Karpas-422 (cell line): ENCODE data around the gene TNRC6B. TPM values are rescaled to one million over a fixed set of nuclear protein-coding genes. Genes with fewer than 3 reads are reported as not detected.
"Not testable (repeated sequence)": the region's sequence is repeated elsewhere in the genome, so short reads cannot be mapped to it uniquely, and the experiment has no call there.

ENCODE experiments used
- DNase-seq: peaks from one replicate; pipeline ENCODE4 v3.0.0-alpha.2; 2015
- H2AFZ ChIP-seq: fragments of 200-600 bp; sonication (generic); 2 replicates; pipeline ENCODE4 v1.6.1; 2014; ENCODE audit warnings: antibody characterized with exemption, low read length, mixed read lengths
- H3K27ac ChIP-seq: fragments of 200-600 bp; sonication (generic); 2 replicates; pipeline ENCODE4 v1.5.1; 2014; ENCODE audit warnings: mild to moderate bottlenecking, low read length, moderate library complexity
- H3K27me3 ChIP-seq: fragments of 200-600 bp; sonication (generic); 2 replicates; pipeline ENCODE4 v1.6.1; 2014; ENCODE audit warnings: low read length, mixed read lengths
- H3K36me3 ChIP-seq: fragments of 200-600 bp; sonication (generic); 2 replicates; pipeline ENCODE4 v1.6.1; 2014; ENCODE audit warnings: low read length, mixed read lengths; ENCODE audit not compliant: insufficient read depth
- H3K4me1 ChIP-seq: fragments of 200-600 bp; sonication (generic); 2 replicates; pipeline ENCODE4 v1.6.1; 2014; ENCODE audit warnings: mild to moderate bottlenecking, low read length, mixed read lengths
- H3K4me2 ChIP-seq: fragments of 200-600 bp; sonication (generic); 2 replicates; pipeline ENCODE4 v1.6.1; 2014; ENCODE audit warnings: low read length, low read depth, mild to moderate bottlenecking; ENCODE audit not compliant: poor library complexity, severe bottlenecking
- H3K4me3 ChIP-seq: fragments of 200-600 bp; sonication (generic); 2 replicates; pipeline ENCODE4 v1.5.1; 2014; ENCODE audit warnings: mild to moderate bottlenecking, antibody characterized with exemption, low read length, mixed read lengths
- H3K79me2 ChIP-seq: fragments of 200-600 bp; sonication (generic); 2 replicates; pipeline ENCODE4 v1.6.1; 2014; ENCODE audit warnings: mild to moderate bottlenecking, low read length, mixed read lengths
- H3K9ac ChIP-seq: fragments of 200-600 bp; sonication (generic); 2 replicates; pipeline ENCODE4 v1.6.0; 2014; ENCODE audit warnings: low read length
- H3K9me2 ChIP-seq: fragments of 200-600 bp; sonication (generic), shearing (Covaris generic); replicated peaks from 2 replicates; pipeline ENCODE4 v1.6.0; 2014; ENCODE audit warnings: mild to moderate bottlenecking, low read length, moderate library complexity; ENCODE audit not compliant: insufficient read depth
- H3K9me3 ChIP-seq: fragments of 300-700, 200-600 bp; sonication (generic); 2 replicates; pipeline ENCODE4 v1.6.1; 2014; ENCODE audit warnings: low read length, mixed read lengths
- H4K20me1 ChIP-seq: fragments of 200-600 bp; sonication (generic); 2 replicates; pipeline ENCODE4 v1.6.1; 2014; ENCODE audit warnings: mild to moderate bottlenecking, antibody characterized with exemption, low read length, low read depth; ENCODE audit not compliant: insufficient read depth
- total RNA-seq: library from RNA; depleted of rRNA; stranded (reverse); fragments of >200 nt; shearing (Covaris generic); gene quantifications from 2 replicates; pipeline ENCODE4 v1.2.3, GENCODE V29; 2014; ENCODE audit warnings: low replicate concordance

Gene TNRC6B
- total RNA-seq, 1 experiment from 2014 or later, result 32.0 TPM

GRCh38 chr22:40221055-40221414 is 43.3 kb downstream of the TNRC6B start:
- Histone ChIP-seq H3K36me3 (no peaks in the 10 kb centered on the region), H3K27ac (no peak overlapping the region), H3K9me3 (no peaks in the 10 kb centered on the region), H3K27me3 (no peaks in the 10 kb centered on the region), H2AFZ (no peak overlapping the region), H3K9ac (no peak overlapping the region), H4K20me1 (no peaks in the 10 kb centered on the region), H3K79me2 (peaks cover 99% of the 10 kb centered on the region), H3K4me3 (no peak overlapping the region), H3K4me1 (peaks cover 11% of the 10 kb centered on the region), H3K4me2 (no peak overlapping the region), H3K9me2 (no peaks in the 10 kb centered on the region)
- DNase-seq, result no peak

DNA sequence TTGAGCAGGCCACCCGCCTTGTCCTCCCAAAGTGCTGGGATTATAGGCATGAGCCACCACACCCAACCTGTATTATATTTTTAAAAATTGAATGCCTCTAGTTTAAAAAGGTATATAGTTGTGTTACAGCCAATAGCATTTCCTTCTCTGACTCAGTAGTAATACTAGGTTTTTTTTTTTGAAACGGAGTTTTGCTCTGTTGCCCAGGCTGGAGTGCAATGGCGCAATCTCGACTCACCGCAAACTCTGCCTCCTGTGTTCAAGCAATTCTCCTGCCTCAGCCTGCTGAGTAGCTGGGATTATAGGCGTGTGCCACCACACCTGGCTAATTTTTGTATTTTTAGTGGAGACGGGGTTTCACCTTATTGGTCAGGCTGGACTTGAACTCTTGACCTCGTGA is 45.3 kb downstream of the TNRC6B start:
- H4K20me1 ChIP-seq, DNase-seq, H3K9me3 ChIP-seq, H3K36me3 ChIP-seq, H3K27me3 ChIP-seq, H3K4me3 ChIP-seq, H3K9me2 ChIP-seq, H3K9ac ChIP-seq, H3K27ac ChIP-seq, H3K4me1 ChIP-seq, H3K4me2 ChIP-seq, H2AFZ ChIP-seq: not testable (repeated sequence)
- H3K79me2 ChIP-seq, result peaks cover 97% of the 10 kb centered on the region

GRCh38 chr22:40224702-40225101 is 47.0 kb downstream of the TNRC6B start:
- H3K79me2 ChIP-seq, result peaks cover 94% of the 10 kb centered on the region
- DNase-seq, result no peak
- no peak overlapping the region for H3K4me2 ChIP-seq
- peaks cover 7% of the 10 kb centered on the region; the same call in 1 of the 2 replicates for H3K36me3 ChIP-seq
- H2AFZ ChIP-seq, result no peak overlapping the region
- H3K9me2 ChIP-seq, result no peaks in the 10 kb centered on the region
- H3K9me3 ChIP-seq, result no peaks in the 10 kb centered on the region
- no peaks in the 10 kb centered on the region for H3K27me3 ChIP-seq
- no peak overlapping the region for H3K4me3 ChIP-seq
- H3K27ac ChIP-seq, result no peak overlapping the region
- peaks cover 5% of the 10 kb centered on the region; the same call in 1 of the 2 replicates for H3K4me1 ChIP-seq
- H4K20me1 ChIP-seq, result no peaks in the 10 kb centered on the region
- no peak overlapping the region for H3K9ac ChIP-seq

DNA sequence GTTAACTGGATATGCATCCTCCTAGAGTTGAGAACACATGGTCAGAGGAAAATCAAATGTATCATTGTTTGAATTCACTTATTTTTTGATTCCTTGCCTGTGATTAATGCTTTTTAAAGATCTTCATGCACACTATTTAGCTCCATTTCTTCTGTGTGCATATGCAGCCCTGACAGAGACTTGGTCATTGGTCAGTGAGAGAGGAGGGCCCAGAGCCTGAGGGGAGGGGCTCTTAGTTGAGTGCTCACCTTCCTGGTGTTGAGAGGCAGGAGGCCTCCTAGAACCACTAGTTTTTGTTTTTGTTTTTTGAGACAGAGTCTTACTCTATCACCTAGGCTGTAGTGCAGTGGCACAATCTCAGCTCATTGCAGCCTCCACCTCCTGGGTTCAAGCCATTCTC is 48.9 kb downstream of the TNRC6B start:
- Histone ChIP-seq H3K9me3 (no peaks in the 10 kb centered on the region), H4K20me1 (no peaks in the 10 kb centered on the region), H3K4me3 (no peak overlapping the region), H3K9me2 (no peaks in the 10 kb centered on the region), H3K79me2 (peaks cover 93% of the 10 kb centered on the region), H3K4me2 (no peak overlapping the region), H3K9ac (no peak overlapping the region), H3K27me3 (no peaks in the 10 kb centered on the region), H3K36me3 (peaks cover 8% of the 10 kb centered on the region; the same call in 1 of the 2 replicates), H3K4me1 (peaks cover 5% of the 10 kb centered on the region; the same call in 1 of the 2 replicates), H2AFZ (no peak overlapping the region), H3K27ac (no peak overlapping the region)
- DNase-seq, result no peak

DNA sequence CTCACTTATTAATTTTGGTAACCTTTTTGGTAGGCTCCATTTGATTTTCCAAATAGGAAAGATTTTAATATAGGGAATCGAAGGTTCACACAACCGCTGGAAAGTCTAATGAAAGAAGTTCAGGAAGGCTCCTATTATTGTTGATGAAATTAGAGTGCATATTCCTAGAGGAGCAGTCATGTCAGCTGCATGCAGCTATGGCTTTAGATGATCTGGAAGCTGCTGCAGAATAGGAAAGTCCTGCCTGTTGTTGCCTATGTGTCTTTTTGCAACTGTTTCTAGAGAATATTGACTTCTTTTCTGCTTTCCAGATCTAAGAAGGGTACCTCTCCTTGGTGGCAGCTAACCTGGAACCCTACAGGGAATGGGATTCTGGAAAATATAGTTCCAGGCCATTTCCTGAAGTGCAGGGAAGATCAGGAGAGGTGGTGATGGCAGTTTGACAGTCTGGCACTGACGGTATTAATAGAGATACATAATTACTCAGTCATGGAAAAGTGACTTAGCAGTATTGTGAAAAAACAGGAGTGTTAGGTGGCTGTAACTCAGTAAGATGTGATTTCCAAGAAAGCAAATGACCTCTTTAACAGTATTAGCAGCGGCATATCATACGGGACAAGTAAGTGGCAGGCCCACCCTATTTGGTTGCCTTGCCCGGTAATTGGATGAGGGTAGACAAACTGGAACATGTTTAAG is 54.0 kb downstream of the TNRC6B start:
- Histone ChIP-seq H3K79me2 (peaks cover 92% of the 10 kb centered on the region), H3K27ac (no peak overlapping the region), H3K9me2 (no peaks in the 10 kb centered on the region), H2AFZ (no peak overlapping the region), H3K4me1 (peaks cover 10% of the 10 kb centered on the region), H3K4me2 (no peak overlapping the region), H3K36me3 (peaks cover 23% of the 10 kb centered on the region; the same call in 1 of the 2 replicates), H3K27me3 (no peaks in the 10 kb centered on the region), H3K9me3 (no peaks in the 10 kb centered on the region), H3K9ac (no peak overlapping the region), H4K20me1 (0 out of 2 replicates have a peak, but pooled peaks cover 5% of the 10 kb centered on the region), H3K4me3 (no peak overlapping the region)
- DNase-seq, result no peak

DNA sequence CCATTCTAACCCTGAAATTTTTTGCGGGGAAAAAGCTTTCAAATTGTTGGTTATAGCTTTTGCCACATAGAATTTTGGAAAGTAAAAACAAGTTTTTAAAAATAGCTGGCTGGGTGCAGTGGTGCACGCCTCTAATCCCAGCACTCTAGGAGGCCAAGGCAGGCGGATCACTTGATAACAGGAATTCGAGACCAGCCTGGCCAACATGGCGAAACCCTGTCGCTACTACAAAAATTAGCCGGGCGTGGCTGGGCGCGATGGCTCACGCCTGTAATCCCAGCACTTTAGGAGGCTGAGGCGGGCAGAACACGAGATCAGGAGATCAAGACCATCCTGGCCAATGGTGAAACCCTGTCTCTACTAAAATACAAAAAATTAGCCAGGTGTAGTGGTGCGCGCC is 54.9 kb downstream of the TNRC6B start:
- no peak for DNase-seq

GRCh38 chr22:40233886-40234285 is 56.2 kb downstream of the TNRC6B start:
- 0 out of 2 replicates have a peak, but pooled peaks cover 5% of the 10 kb centered on the region for H4K20me1 ChIP-seq
- peaks cover 99% of the 10 kb centered on the region for H3K79me2 ChIP-seq
- peaks cover 10% of the 10 kb centered on the region for H3K4me1 ChIP-seq

More for the DNA sequence above, 54.9 kb downstream of the TNRC6B start:
- H3K9ac ChIP-seq, result no peak overlapping the region
- no peak overlapping the region for H3K4me3 ChIP-seq
- no peaks in the 10 kb centered on the region for H3K9me2 ChIP-seq
- H3K79me2 ChIP-seq, result peaks cover 94% of the 10 kb centered on the region
- 0 out of 2 replicates have a peak, but pooled peaks cover 5% of the 10 kb centered on the region for H4K20me1 ChIP-seq
- H3K36me3 ChIP-seq, result peaks cover 23% of the 10 kb centered on the region; the same call in 1 of the 2 replicates
- H3K4me1 ChIP-seq, result peaks cover 10% of the 10 kb centered on the region
- H2AFZ ChIP-seq, result no peak overlapping the region
- H3K4me2 ChIP-seq, result no peak overlapping the region
- no peak overlapping the region for H3K27ac ChIP-seq
- H3K27me3 ChIP-seq, result no peaks in the 10 kb centered on the region
- H3K9me3 ChIP-seq, result no peaks in the 10 kb centered on the region

DNA sequence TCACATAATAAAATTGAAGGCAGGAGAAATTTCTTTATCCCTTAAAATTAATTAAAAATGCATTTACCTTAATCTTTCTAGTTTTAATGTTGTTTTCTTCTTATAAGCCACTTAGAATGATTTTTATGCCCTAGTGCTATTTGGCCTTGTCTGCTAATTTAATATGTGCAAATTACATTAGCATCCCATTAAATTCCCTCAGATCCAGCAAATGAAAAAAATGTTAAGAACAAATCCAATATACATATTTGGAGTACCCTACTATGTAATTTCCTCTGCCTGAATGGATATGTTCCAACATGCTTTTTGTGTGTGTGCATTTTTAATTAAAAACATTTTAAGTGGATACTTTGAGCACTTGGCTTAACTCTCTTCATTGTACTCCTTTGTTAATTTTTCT is 56.9 kb downstream of the TNRC6B start:
- no peaks in the 10 kb centered on the region for H3K27me3 ChIP-seq
- peaks cover 17% of the 10 kb centered on the region; the same call in 1 of the 2 replicates for H3K36me3 ChIP-seq
- no peak overlapping the region for H3K4me2 ChIP-seq
- no peak overlapping the region for H3K4me3 ChIP-seq
- no peak overlapping the region for H2AFZ ChIP-seq
- peaks cover 10% of the 10 kb centered on the region for H3K4me1 ChIP-seq
- no peak for DNase-seq
- no peak overlapping the region for H3K27ac ChIP-seq
- H3K79me2 ChIP-seq, result peaks cover 99% of the 10 kb centered on the region
- H3K9me3 ChIP-seq, result no peaks in the 10 kb centered on the region
- H4K20me1 ChIP-seq, result 0 out of 2 replicates have a peak, but pooled peaks cover 5% of the 10 kb centered on the region
- no peaks in the 10 kb centered on the region for H3K9me2 ChIP-seq
- H3K9ac ChIP-seq, result no peak overlapping the region

More at GRCh38 chr22:40233886-40234285, 56.2 kb downstream of the TNRC6B start:
- Histone ChIP-seq H3K4me3 (no peak overlapping the region), H3K4me2 (no peak overlapping the region), H3K9me3 (no peaks in the 10 kb centered on the region), H2AFZ (no peak overlapping the region), H3K9me2 (no peaks in the 10 kb centered on the region), H3K27me3 (no peaks in the 10 kb centered on the region), H3K27ac (no peak overlapping the region), H3K9ac (no peak overlapping the region), H3K36me3 (peaks cover 23% of the 10 kb centered on the region; the same call in 1 of the 2 replicates)
- DNase-seq, result no peak
